GM12865 (cell line): ENCODE measurements around the gene TAF11L4.
"Not testable (repeated sequence)": the region's sequence is repeated elsewhere in the genome, so short reads cannot be mapped to it uniquely, and the experiment has no call there.

Experiments used
- DNase-seq: peaks from one replicate; pipeline ENCODE4 v3.0.0; 2010; ENCODE audit warnings: low read depth
- H3K4me3 ChIP-seq: 2 replicates; pipeline ENCODE4 v1.5.1; 2011; ENCODE audit warnings: mild to moderate bottlenecking, low read depth, low read length, control low read depth
- TF ChIP-seq, protein P1 (sequence below): IDR thresholded peaks from 2 replicates; pipeline ENCODE4 v1.5.1; 2011; ENCODE audit warnings: low read length, control low read depth, low read depth, inconsistent platforms; ENCODE audit not compliant: insufficient read depth; ENCODE audit errors: missing control alignments

The TAF11L4 gene

DNA sequence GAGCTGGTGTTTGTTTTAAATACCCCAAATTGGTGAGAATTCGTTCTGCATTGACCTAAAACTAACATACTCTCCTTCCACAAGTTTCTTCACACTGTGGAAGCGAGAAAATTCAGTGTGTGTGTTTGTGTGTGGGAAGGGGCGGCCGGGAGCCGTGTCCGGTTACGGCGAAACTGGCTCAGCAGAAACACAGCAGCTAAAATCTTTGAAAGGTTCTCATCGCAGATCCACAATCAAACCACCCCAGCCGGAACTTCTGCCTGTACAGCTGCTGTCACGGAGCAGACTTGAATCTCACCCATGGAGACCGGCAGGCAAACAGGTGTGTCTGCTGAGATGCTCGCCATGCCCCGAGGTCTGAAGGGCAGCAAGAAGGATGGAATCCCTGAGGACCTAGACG lies at the start of gene TAF11L4:
Gene TAF11L4, plus strand, starts transcription at position 301 of the 400 bp plus-strand sequence.
- H3K4me3 ChIP-seq, DNase-seq: not testable (repeated sequence)

DNA sequence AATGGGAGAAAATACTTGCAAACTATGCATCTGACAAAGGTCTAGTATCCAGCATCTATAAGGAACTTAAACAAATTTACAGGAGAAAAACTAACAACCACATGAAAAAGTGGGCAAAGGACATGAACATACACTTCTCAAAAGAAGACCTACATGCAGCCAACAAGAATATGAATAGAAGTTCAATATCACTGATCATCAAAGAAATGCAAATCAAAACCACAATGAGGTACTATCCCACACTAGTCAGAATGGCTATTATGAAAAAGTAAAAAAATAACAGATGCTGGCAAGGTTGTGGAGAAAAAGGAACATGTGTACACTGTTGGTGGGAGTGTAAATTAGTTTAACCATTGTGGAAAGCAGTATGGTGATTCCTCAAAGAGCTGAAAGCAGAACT lies 46.5 kb upstream of the TAF11L4 start:
- DNase-seq, H3K4me3 ChIP-seq: not testable (repeated sequence)

DNA sequence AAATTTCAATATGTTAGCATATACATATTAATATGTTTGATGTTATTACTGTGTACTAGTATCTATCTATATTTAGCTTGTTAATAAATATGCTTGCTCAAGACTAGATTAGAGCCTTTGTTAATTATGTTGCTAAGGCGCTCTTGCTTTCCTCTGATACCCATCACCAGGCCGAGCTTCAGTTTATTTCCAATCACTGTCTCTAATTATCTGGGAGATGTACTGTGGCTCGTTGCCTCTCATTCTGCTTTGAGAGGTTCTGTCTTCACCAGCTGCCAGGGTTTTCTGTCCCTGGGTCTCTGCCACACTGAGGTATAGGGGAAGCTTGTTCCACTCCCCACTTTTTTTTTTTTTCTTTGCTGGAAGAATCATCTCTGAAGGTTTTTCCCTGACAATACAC lies 44.6 kb upstream of the TAF11L4 start:
- TF ChIP-seq, protein P1, sequence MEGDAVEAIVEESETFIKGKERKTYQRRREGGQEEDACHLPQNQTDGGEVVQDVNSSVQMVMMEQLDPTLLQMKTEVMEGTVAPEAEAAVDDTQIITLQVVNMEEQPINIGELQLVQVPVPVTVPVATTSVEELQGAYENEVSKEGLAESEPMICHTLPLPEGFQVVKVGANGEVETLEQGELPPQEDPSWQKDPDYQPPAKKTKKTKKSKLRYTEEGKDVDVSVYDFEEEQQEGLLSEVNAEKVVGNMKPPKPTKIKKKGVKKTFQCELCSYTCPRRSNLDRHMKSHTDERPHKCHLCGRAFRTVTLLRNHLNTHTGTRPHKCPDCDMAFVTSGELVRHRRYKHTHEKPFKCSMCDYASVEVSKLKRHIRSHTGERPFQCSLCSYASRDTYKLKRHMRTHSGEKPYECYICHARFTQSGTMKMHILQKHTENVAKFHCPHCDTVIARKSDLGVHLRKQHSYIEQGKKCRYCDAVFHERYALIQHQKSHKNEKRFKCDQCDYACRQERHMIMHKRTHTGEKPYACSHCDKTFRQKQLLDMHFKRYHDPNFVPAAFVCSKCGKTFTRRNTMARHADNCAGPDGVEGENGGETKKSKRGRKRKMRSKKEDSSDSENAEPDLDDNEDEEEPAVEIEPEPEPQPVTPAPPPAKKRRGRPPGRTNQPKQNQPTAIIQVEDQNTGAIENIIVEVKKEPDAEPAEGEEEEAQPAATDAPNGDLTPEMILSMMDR: no peak
- no peak overlapping the region for H3K4me3 ChIP-seq
- DNase-seq: no peak

DNA sequence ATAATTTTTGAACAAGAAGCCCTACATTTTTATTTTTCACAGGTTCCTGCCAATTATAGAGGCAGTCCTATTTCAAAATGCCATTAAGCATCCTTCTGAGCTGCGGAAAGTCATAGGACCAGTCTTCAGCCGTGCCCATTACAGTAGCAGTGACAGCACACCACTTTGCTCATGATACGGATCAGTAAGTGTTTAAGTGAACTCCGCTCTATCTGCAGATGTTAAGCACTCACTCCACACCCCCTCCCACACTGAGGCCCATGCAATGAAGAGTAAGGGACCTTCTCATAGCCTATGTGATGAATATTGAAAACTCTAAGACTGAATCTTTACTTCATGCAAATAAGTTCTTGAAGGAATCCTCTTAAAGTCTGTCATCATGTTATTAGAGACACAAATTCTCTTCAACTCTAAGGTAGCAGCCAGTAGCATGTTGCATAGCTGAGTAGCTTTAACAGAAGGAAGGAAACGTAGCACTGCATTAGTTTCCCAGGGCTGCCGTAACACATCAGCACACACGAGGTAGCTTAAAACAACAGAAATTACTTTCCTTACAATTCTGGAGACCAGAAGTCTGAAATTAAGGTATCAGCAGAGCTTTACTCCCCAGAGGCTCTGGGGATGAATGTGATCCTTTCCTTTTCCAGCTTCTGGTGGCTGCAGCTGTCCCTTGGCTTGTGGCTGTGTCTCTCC lies 43.9 kb upstream of the TAF11L4 start:
- DNase-seq: no peak

DNA sequence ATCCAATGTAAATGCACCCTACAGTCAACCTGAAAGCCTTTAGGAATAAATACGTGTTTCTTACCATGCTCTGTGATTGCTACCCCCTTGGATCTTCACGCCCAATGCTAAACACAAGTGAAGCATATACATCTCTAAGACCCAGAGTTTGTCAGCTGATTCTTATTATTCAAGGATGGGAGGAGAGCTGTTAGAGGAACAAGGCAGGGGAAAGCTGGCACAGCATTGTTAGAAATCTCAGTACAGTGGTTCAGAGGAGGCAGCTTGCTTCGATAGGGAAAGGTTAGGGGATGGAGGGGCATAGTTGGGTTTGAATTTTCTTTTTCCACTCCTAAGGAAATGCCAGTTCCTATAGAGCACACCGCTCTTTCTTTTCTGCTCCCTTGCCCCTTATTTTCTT lies 40.2 kb upstream of the TAF11L4 start:
- no peak for DNase-seq
- TF ChIP-seq, protein P1: no peak

More for the DNA sequence above, 43.9 kb upstream of the TAF11L4 start:
- TF ChIP-seq, protein P1: no peak
- H3K4me3 ChIP-seq: no peak overlapping the region

DNA sequence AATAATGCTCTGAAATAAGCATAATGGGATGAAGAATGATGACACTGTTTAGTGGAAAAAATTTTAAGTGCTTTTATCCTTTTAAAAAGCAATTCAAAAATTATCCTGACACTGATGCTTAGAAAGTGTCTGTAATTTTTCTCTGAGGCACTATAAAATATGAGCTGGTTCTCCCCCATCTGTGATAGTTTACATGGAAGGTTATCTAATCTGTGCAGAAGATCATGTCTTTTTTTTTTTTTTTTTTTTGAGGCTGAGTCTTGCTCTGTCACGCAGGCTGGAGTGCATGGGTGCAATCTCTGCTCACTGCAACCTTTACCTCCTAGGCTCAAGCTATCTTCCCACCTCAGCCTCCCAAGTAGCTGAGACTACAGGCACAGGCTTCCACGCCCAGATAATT lies 38.8 kb upstream of the TAF11L4 start:
- DNase-seq: no peak
- TF ChIP-seq, protein P1: no peak
- H3K4me3 ChIP-seq: no peak overlapping the region

More for the DNA sequence above, 40.2 kb upstream of the TAF11L4 start:
- no peak overlapping the region for H3K4me3 ChIP-seq

DNA sequence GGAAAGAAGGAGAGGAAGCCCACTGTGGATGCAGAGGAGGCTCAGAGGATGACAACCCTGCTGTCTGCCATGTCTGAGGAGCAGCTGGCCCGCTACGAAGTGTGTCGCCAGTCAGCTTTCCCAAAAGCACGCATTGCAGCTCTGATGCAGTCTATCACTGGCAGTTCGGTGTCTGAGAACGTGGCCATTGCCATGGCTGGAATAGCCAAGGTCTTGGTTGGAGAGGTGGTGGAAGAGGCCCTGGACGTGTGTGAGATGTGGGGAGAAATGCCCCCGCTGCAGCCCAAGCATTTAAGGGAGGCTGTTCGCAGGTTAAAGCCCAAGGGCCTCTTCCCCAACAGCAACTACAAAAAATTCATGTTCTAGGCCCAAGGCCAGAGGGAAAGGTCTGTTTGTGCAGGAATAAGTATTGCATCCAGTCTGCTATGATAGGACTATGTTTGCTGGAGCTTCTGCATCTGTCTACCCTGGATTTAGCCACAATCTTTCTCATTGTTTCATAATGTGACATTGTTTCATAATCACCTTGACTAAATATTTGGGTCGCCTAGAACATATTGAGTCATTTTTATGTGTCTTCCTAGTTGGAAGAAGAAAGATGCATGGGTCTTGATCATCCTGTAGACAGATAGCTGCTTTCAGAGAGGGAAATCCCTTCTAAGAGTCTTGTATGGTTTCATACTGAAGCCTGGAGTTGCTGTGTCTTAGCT lies 35.0 kb upstream of the TAF11L4 start:
- not testable (repeated sequence) for DNase-seq, H3K4me3 ChIP-seq

DNA sequence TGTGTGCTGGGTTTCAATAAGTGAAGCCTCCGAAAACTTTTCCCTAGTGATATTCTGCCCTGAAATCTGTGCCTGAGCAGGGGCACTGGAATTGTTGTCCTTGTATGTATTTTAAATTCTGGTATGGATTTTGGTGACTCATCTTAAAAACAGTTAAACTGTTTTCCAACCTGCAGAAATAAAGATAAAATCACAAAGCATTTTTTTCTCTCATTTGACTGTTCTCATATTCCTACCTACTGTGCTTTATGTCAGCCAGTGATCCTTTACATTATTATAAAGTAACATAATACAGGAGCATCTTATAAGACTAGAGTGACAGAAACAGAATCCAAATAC lies 34.5 kb upstream of the TAF11L4 start:
- TF ChIP-seq, protein P1: no peak
- DNase-seq: no peak
- H3K4me3 ChIP-seq: no peak overlapping the region

DNA sequence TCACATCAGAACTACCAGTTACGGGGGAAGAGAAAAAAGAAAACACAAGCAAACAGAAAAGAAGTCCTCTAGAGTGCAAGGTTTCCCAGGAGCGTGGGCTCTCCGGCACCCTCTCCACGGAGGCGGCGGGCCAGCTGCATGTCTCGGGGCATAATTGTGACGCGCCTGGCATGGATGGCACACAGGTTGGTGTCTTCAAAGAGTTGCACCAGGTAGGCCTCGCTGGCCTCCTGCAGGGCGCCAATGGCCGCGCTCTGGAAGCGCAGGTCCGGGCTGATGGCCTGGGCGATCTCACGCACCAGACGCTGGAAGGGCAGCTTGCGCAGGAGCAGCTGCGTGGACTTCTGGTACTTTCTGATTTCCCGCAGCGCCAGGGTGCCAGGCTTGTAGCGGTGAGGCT lies 30.3 kb upstream of the TAF11L4 start:
- DNase-seq, H3K4me3 ChIP-seq: not testable (repeated sequence)
